OCI-LY7 (cell line): ENCODE results near the gene COL18A1. TPM values are rescaled to one million over a fixed set of nuclear protein-coding genes. Genes with fewer than 3 reads are reported as not detected.
"Not testable (repeated sequence)": the region's sequence is repeated elsewhere in the genome, so short reads cannot be mapped to it uniquely, and the experiment has no call there.

Experiments used
- BruUV-seq: library from RNA; stranded (reverse); fragments of 400-500 nt; replicated peaks from 2 replicates; lab custom pipeline; 2021; lab: Mats Ljungman, UMichigan
- CTCF ChIA-PET: fragments of 300-600 bp; sonication (Branson Sonifier 250); formaldehyde crosslinking; loops from one replicate; lab custom pipeline; 2022; ENCODE audit warnings: antibody characterized with exemption; ENCODE audit not compliant: unreplicated experiment; lab: Charles Lee
- POLR2A ChIA-PET: fragments of 300-600 bp; sonication (Branson Sonifier 250); formaldehyde crosslinking; loops from one replicate; lab custom pipeline; 2022; ENCODE audit warnings: antibody characterized with exemption; lab: Charles Lee
- DNase-seq: peaks from one replicate; pipeline ENCODE4 v3.0.0-alpha.2; 2015; ENCODE audit warnings: low spot score
- H2AFZ ChIP-seq: fragments of 200-600 bp; sonication (generic), shearing (Covaris generic); 2 replicates; pipeline ENCODE4 v1.6.1; 2014; ENCODE audit warnings: mild to moderate bottlenecking, antibody characterized with exemption, low read length, moderate library complexity
- H3K27ac ChIP-seq: fragments of 200-600 bp; sonication (generic); 2 replicates; pipeline ENCODE4 v1.5.1; 2014; ENCODE audit warnings: mixed run types, low read depth, mild to moderate bottlenecking, moderate library complexity, low read length, inconsistent platforms; ENCODE audit not compliant: poor library complexity, severe bottlenecking
- H3K36me3 ChIP-seq: fragments of 200-600 bp; sonication (generic); 2 replicates; pipeline ENCODE4 v1.6.1; 2014; ENCODE audit warnings: mild to moderate bottlenecking, antibody characterized with exemption, low read length, moderate library complexity, mixed read lengths; ENCODE audit not compliant: insufficient read depth
- H3K4me1 ChIP-seq: fragments of 200-600 bp; sonication (generic); 2 replicates; pipeline ENCODE4 v1.5.1; 2014; ENCODE audit warnings: mild to moderate bottlenecking, low read length; ENCODE audit not compliant: insufficient read depth, poor library complexity, severe bottlenecking
- H3K4me2 ChIP-seq: fragments of 200-600 bp; sonication (generic); 2 replicates; pipeline ENCODE4 v1.6.1; 2014; ENCODE audit warnings: mild to moderate bottlenecking, low read length
- H3K4me3 ChIP-seq: fragments of 200-600 bp; sonication (generic); 2 replicates; pipeline ENCODE4 v1.5.1; 2014; ENCODE audit warnings: mild to moderate bottlenecking, low read depth, low read length; ENCODE audit not compliant: poor library complexity, severe bottlenecking
- H3K79me2 ChIP-seq: fragments of 200-600 bp; sonication (generic); 2 replicates; pipeline ENCODE4 v1.6.1; 2016; ENCODE audit warnings: low read depth, mild to moderate bottlenecking, low read length, moderate library complexity, mixed read lengths; ENCODE audit not compliant: insufficient read depth
- H3K9me2 ChIP-seq: fragments of 200-600 bp; sonication (generic); 2 replicates; pipeline ENCODE4 v1.6.1; 2016; ENCODE audit warnings: mild to moderate bottlenecking, low read length, mixed read lengths; ENCODE audit not compliant: insufficient read depth
- H3K9me3 ChIP-seq: fragments of 200-600 bp; sonication (generic); 2 replicates; pipeline ENCODE4 v1.6.1; 2014; ENCODE audit warnings: mild to moderate bottlenecking, mixed run types, low read length, mixed read lengths
- H4K20me1 ChIP-seq: fragments of 200-600 bp; sonication (generic); 2 replicates; pipeline ENCODE4 v1.6.1; 2014; ENCODE audit warnings: mild to moderate bottlenecking, antibody characterized with exemption, low read length, moderate library complexity, mixed read lengths; ENCODE audit not compliant: insufficient read depth
- EZH2phosphoT487 ChIP-seq: fragments of 200-600 bp; sonication (generic); IDR thresholded peaks from 2 replicates; pipeline ENCODE4 v1.6.1; 2018; ENCODE audit warnings: low read depth, borderline replicate concordance, mild to moderate bottlenecking, mixed run types, antibody characterized with exemption, low read length, moderate library complexity, mixed read lengths
- intact Hi-C: fragments of 100-400 bp; cut with micrococcal nuclease; formaldehyde crosslinking; loops from one replicate; pipeline ENCODE4 v1.10.0; 2022; ENCODE audit not compliant: unreplicated experiment
- total RNA-seq, 2 experiments: library from RNA; depleted of rRNA in 1 of 2; stranded (reverse); fragments of >200 nt in 1 of 2; shearing (Covaris generic) in 1 of 2; gene quantifications; 2 replicates each; pipeline ENCODE4 v1.2.3, GENCODE V29; 2014 to 2022
- TF ChIP-seq, protein P1 (sequence below): fragments of 200-600 bp; sonication (generic); conservative IDR thresholded peaks from 2 replicates; pipeline ENCODE4 v1.5.1; 2014; ENCODE audit warnings: mild to moderate bottlenecking, antibody characterized with exemption, low read length, moderate library complexity, mixed read lengths

The COL18A1 gene
- total RNA-seq, 2 experiments from 2014 or later, result 0.23 to 7.4 TPM

DNA sequence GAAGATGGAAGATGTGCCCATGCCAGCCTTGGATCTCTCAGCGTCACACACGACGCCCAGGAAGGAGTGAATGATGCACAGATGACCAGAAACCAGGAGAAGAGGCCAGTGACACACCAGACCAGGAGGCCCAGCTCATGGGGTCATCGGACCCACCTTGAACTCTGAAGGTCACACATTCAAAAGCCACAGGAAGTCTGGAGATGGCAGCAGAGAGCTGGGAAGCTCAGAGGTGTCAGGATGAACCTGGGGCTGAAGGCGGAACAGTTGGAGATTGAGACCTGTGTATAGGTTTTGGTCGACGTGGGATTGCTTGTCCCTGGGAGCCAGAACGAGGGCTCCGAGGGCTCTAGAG is 93.7 kb downstream of the COL18A1 start:
- Histone ChIP-seq H2AFZ (no peak overlapping the region), H3K4me3 (no peak overlapping the region), H3K4me1 (no peaks in the 10 kb centered on the region), H3K79me2 (no peaks in the 10 kb centered on the region), H3K9me2 (no peaks in the 10 kb centered on the region), H3K36me3 (no peaks in the 10 kb centered on the region), H3K4me2 (no peak overlapping the region), H3K9me3 (no peaks in the 10 kb centered on the region), H4K20me1 (no peaks in the 10 kb centered on the region), H3K27ac (no peak overlapping the region)
- ChIA-PET CTCF (no interaction called here), POLR2A (no interaction called here)
- no TSS peak for BruUV-seq
- no peak for TF ChIP-seq EZH2phosphoT487
- TF ChIP-seq, protein P1, sequence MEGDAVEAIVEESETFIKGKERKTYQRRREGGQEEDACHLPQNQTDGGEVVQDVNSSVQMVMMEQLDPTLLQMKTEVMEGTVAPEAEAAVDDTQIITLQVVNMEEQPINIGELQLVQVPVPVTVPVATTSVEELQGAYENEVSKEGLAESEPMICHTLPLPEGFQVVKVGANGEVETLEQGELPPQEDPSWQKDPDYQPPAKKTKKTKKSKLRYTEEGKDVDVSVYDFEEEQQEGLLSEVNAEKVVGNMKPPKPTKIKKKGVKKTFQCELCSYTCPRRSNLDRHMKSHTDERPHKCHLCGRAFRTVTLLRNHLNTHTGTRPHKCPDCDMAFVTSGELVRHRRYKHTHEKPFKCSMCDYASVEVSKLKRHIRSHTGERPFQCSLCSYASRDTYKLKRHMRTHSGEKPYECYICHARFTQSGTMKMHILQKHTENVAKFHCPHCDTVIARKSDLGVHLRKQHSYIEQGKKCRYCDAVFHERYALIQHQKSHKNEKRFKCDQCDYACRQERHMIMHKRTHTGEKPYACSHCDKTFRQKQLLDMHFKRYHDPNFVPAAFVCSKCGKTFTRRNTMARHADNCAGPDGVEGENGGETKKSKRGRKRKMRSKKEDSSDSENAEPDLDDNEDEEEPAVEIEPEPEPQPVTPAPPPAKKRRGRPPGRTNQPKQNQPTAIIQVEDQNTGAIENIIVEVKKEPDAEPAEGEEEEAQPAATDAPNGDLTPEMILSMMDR, result no peak
- DNase-seq, result no peak
- intact Hi-C loops, result no loop called here

DNA sequence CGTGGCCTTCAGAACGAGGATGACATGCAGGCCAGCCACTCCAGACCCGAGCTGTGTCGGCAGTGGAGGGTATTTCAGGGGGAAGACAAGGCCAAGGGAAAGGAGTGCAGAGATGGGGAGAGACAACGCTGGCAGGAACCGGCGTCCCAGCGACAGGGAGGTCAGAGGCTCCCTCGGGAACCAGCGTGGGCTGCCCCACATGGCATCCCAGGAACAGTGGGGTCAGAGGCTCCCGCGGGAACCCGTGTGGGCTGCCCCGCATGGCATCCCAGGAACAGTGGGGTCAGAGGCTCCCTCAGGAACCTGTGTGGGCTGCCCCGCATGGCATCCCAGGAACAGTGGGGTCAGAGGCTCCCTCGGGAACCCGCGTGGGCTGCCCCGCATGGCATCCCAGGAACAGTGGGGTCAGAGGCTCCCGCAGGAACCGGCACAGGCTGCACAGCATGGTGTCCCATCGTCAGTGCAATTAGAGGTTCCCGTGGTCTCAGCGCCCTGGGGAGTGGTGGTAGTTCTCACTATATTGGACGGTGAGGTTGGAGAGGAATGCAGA is 94.3 kb downstream of the COL18A1 start:
- H3K9me3 ChIP-seq, result no peaks in the 10 kb centered on the region
- H3K36me3 ChIP-seq, result no peaks in the 10 kb centered on the region
- no peak for DNase-seq
- no peaks in the 10 kb centered on the region for H3K4me1 ChIP-seq
- no peak for TF ChIP-seq EZH2phosphoT487
- TF ChIP-seq, protein P1, result no peak
- H3K27ac ChIP-seq, result no peak overlapping the region
- H3K4me3 ChIP-seq, result no peak overlapping the region
- no peak overlapping the region for H2AFZ ChIP-seq
- intact Hi-C loops, result no loop called here
- ChIA-PET CTCF (no interaction called here), POLR2A (no interaction called here)
- BruUV-seq, result no TSS peak
- no peak overlapping the region for H3K4me2 ChIP-seq
- no peaks in the 10 kb centered on the region for H3K9me2 ChIP-seq
- no peaks in the 10 kb centered on the region for H3K79me2 ChIP-seq
- H4K20me1 ChIP-seq, result no peaks in the 10 kb centered on the region

- intact Hi-C loops, result no loop called here
- H3K9me2 ChIP-seq, result no peaks in the 10 kb centered on the region
- no peak overlapping the region for H3K27ac ChIP-seq
- no peaks in the 10 kb centered on the region for H3K36me3 ChIP-seq
- H3K79me2 ChIP-seq, result no peaks in the 10 kb centered on the region
- POLR2A ChIA-PET, result no interaction called here
- no peak overlapping the region for H2AFZ ChIP-seq
- CTCF ChIA-PET, result no interaction called here
- no peak overlapping the region for H3K4me3 ChIP-seq
- DNase-seq, result no peak
- no peak overlapping the region for H3K4me2 ChIP-seq
- H3K9me3 ChIP-seq, result no peaks in the 10 kb centered on the region
- H3K4me1 ChIP-seq, result no peaks in the 10 kb centered on the region
- TF ChIP-seq, protein P1, result no peak
- no peak for TF ChIP-seq EZH2phosphoT487
- no peaks in the 10 kb centered on the region for H4K20me1 ChIP-seq
- no TSS peak for BruUV-seq
These were observed 95.1 kb downstream of the COL18A1 start for GRCh38 chr21:45499970-45500577.

- intact Hi-C loops, DNase-seq, H2AFZ ChIP-seq, H3K27ac ChIP-seq, H4K20me1 ChIP-seq, H3K4me2 ChIP-seq, BruUV-seq, H3K4me3 ChIP-seq, H3K79me2 ChIP-seq, H3K36me3 ChIP-seq, H3K9me2 ChIP-seq, H3K4me1 ChIP-seq, POLR2A ChIA-PET, CTCF ChIA-PET, H3K9me3 ChIP-seq: not testable (repeated sequence)
These were observed 96.4 kb downstream of the COL18A1 start for GRCh38 chr21:45501081-45502005.
